ENCODE results near the gene FOXJ1.

The FOXJ1 gene

GRCh38 chr17:76122431-76123190 lies 18.4 kb downstream of the FOXJ1 start:
- H3K79me2 ChIP-seq (ENCODE audit: control insufficient read depth, insufficient read depth, low read length, unreplicated experiment) = no peaks in the 10 kb centered on the region
- H3K27ac ChIP-seq (ENCODE audit: low read depth, low read length) = no peak overlapping the region
- no peak overlapping the region for H2AFZ ChIP-seq (ENCODE audit: low read length, unreplicated experiment)
- no peaks in the 10 kb centered on the region for H3K36me3 ChIP-seq (ENCODE audit: insufficient read depth, low read length)
- H3K4me3 ChIP-seq (ENCODE audit: low read depth, low read length) = no peak overlapping the region
- H3K27me3 ChIP-seq (ENCODE audit: insufficient read depth, low read length) = no peaks in the 10 kb centered on the region
- H3K4me1 ChIP-seq (ENCODE audit: control insufficient read depth, insufficient read depth, low read length, unreplicated experiment) = no peaks in the 10 kb centered on the region

- H3K4me3 ChIP-seq (ENCODE audit: low read depth, low read length) = no peak overlapping the region
- H3K36me3 ChIP-seq (ENCODE audit: insufficient read depth, low read length) = no peaks in the 10 kb centered on the region
- H3K27me3 ChIP-seq (ENCODE audit: insufficient read depth, low read length) = no peaks in the 10 kb centered on the region
- no peak overlapping the region for H3K27ac ChIP-seq (ENCODE audit: low read depth, low read length)
- H2AFZ ChIP-seq (ENCODE audit: low read length, unreplicated experiment) = peak overlapping the region; percentile 87
- H3K79me2 ChIP-seq (ENCODE audit: control insufficient read depth, insufficient read depth, low read length, unreplicated experiment) = no peaks in the 10 kb centered on the region
- H3K4me1 ChIP-seq (ENCODE audit: control insufficient read depth, insufficient read depth, low read length, unreplicated experiment) = no peaks in the 10 kb centered on the region
These were observed 19.1 kb downstream of the FOXJ1 start for GRCh38 chr17:76121932-76122430.

GRCh38 chr17:76120658-76121008 lies 20.4 kb downstream of the FOXJ1 start:
- no peak overlapping the region for H3K4me3 ChIP-seq (ENCODE audit: low read depth, low read length)
- no peaks in the 10 kb centered on the region for H3K79me2 ChIP-seq (ENCODE audit: control insufficient read depth, insufficient read depth, low read length, unreplicated experiment)
- no peaks in the 10 kb centered on the region for H3K36me3 ChIP-seq (ENCODE audit: insufficient read depth, low read length)
- H3K4me1 ChIP-seq (ENCODE audit: control insufficient read depth, insufficient read depth, low read length, unreplicated experiment) = no peaks in the 10 kb centered on the region
- H3K27me3 ChIP-seq (ENCODE audit: insufficient read depth, low read length) = no peaks in the 10 kb centered on the region
- no peak overlapping the region for H2AFZ ChIP-seq (ENCODE audit: low read length, unreplicated experiment)
- no peak overlapping the region for H3K27ac ChIP-seq (ENCODE audit: low read depth, low read length)

- no peaks in the 10 kb centered on the region for H3K79me2 ChIP-seq (ENCODE audit: control insufficient read depth, insufficient read depth, low read length, unreplicated experiment)
- H2AFZ ChIP-seq (ENCODE audit: low read length, unreplicated experiment) = no peak overlapping the region
- no peaks in the 10 kb centered on the region for H3K36me3 ChIP-seq (ENCODE audit: insufficient read depth, low read length)
- H3K27ac ChIP-seq (ENCODE audit: low read depth, low read length) = no peak overlapping the region
- H3K4me1 ChIP-seq (ENCODE audit: control insufficient read depth, insufficient read depth, low read length, unreplicated experiment) = no peaks in the 10 kb centered on the region
- no peak overlapping the region for H3K4me3 ChIP-seq (ENCODE audit: low read depth, low read length)
- no peaks in the 10 kb centered on the region for H3K27me3 ChIP-seq (ENCODE audit: insufficient read depth, low read length)
These were observed 21.4 kb downstream of the FOXJ1 start for GRCh38 chr17:76119409-76120371.

- Histone ChIP-seq H2AFZ (ENCODE audit: low read length, unreplicated experiment) (no peak overlapping the region), H3K36me3 (ENCODE audit: insufficient read depth, low read length) (no peaks in the 10 kb centered on the region), H3K27ac (ENCODE audit: low read depth, low read length) (no peak overlapping the region), H3K4me1 (ENCODE audit: control insufficient read depth, insufficient read depth, low read length, unreplicated experiment) (no peaks in the 10 kb centered on the region), H3K79me2 (ENCODE audit: control insufficient read depth, insufficient read depth, low read length, unreplicated experiment) (no peaks in the 10 kb centered on the region), H3K4me3 (ENCODE audit: low read depth, low read length) (no peak overlapping the region), H3K27me3 (ENCODE audit: insufficient read depth, low read length) (no peaks in the 10 kb centered on the region)
These were observed 25.8 kb downstream of the FOXJ1 start for GRCh38 chr17:76115138-76115754.

- Histone ChIP-seq H3K27ac (ENCODE audit: low read depth, low read length) (no peak overlapping the region), H3K79me2 (ENCODE audit: control insufficient read depth, insufficient read depth, low read length, unreplicated experiment) (no peaks in the 10 kb centered on the region), H3K36me3 (ENCODE audit: insufficient read depth, low read length) (no peaks in the 10 kb centered on the region), H3K4me3 (ENCODE audit: low read depth, low read length) (no peak overlapping the region), H3K27me3 (ENCODE audit: insufficient read depth, low read length) (no peaks in the 10 kb centered on the region), H3K4me1 (ENCODE audit: control insufficient read depth, insufficient read depth, low read length, unreplicated experiment) (no peaks in the 10 kb centered on the region), H2AFZ (ENCODE audit: low read length, unreplicated experiment) (no peak overlapping the region)
These were observed 29.1 kb downstream of the FOXJ1 start for GRCh38 chr17:76111956-76112355.

GRCh38 chr17:76107509-76107908 lies 33.5 kb downstream of the FOXJ1 start:
- Histone ChIP-seq H3K27ac (ENCODE audit: low read depth, low read length) (no peak overlapping the region), H3K4me3 (ENCODE audit: low read depth, low read length) (no peak overlapping the region), H3K4me1 (ENCODE audit: control insufficient read depth, insufficient read depth, low read length, unreplicated experiment) (no peaks in the 10 kb centered on the region), H3K79me2 (ENCODE audit: control insufficient read depth, insufficient read depth, low read length, unreplicated experiment) (peaks cover 11% of the 10 kb centered on the region), H2AFZ (ENCODE audit: low read length, unreplicated experiment) (no peak overlapping the region), H3K36me3 (ENCODE audit: insufficient read depth, low read length) (no peaks in the 10 kb centered on the region), H3K27me3 (ENCODE audit: insufficient read depth, low read length) (no peaks in the 10 kb centered on the region)

GRCh38 chr17:76106703-76107102 lies 34.3 kb downstream of the FOXJ1 start:
- no peak overlapping the region for H3K27ac ChIP-seq (ENCODE audit: low read depth, low read length)
- peak overlapping the region; percentile 18 for H2AFZ ChIP-seq (ENCODE audit: low read length, unreplicated experiment)
- H3K4me1 ChIP-seq (ENCODE audit: control insufficient read depth, insufficient read depth, low read length, unreplicated experiment) = no peaks in the 10 kb centered on the region
- H3K27me3 ChIP-seq (ENCODE audit: insufficient read depth, low read length) = no peaks in the 10 kb centered on the region
- H3K4me3 ChIP-seq (ENCODE audit: low read depth, low read length) = no peak overlapping the region
- no peaks in the 10 kb centered on the region for H3K36me3 ChIP-seq (ENCODE audit: insufficient read depth, low read length)
- peaks cover 14% of the 10 kb centered on the region for H3K79me2 ChIP-seq (ENCODE audit: control insufficient read depth, insufficient read depth, low read length, unreplicated experiment)

- Histone ChIP-seq H3K27me3 (ENCODE audit: insufficient read depth, low read length) (no peaks in the 10 kb centered on the region), H2AFZ (ENCODE audit: low read length, unreplicated experiment) (no peak overlapping the region), H3K36me3 (ENCODE audit: insufficient read depth, low read length) (peaks cover 6% of the 10 kb centered on the region; the same call in 1 of the 2 replicates), H3K79me2 (ENCODE audit: control insufficient read depth, insufficient read depth, low read length, unreplicated experiment) (peaks cover 17% of the 10 kb centered on the region), H3K27ac (ENCODE audit: low read depth, low read length) (no peak overlapping the region), H3K4me1 (ENCODE audit: control insufficient read depth, insufficient read depth, low read length, unreplicated experiment) (no peaks in the 10 kb centered on the region), H3K4me3 (ENCODE audit: low read depth, low read length) (no peak overlapping the region)
These were observed 36.2 kb downstream of the FOXJ1 start for GRCh38 chr17:76104896-76105231.

GRCh38 chr17:76104140-76104895 lies 36.7 kb downstream of the FOXJ1 start:
- no peaks in the 10 kb centered on the region for H3K4me1 ChIP-seq (ENCODE audit: control insufficient read depth, insufficient read depth, low read length, unreplicated experiment)
- peak overlapping the region; percentile 78 for H2AFZ ChIP-seq (ENCODE audit: low read length, unreplicated experiment)
- peaks cover 11% of the 10 kb centered on the region; the same call in 1 of the 2 replicates for H3K36me3 ChIP-seq (ENCODE audit: insufficient read depth, low read length)
- peaks cover 17% of the 10 kb centered on the region for H3K79me2 ChIP-seq (ENCODE audit: control insufficient read depth, insufficient read depth, low read length, unreplicated experiment)
- no peaks in the 10 kb centered on the region for H3K27me3 ChIP-seq (ENCODE audit: insufficient read depth, low read length)
- no peak overlapping the region; the same call in 1 of the 2 replicates for H3K27ac ChIP-seq (ENCODE audit: low read depth, low read length)
- H3K4me3 ChIP-seq (ENCODE audit: low read depth, low read length) = peak overlapping the region; percentile 92
